Middle frontal gyrus (tissue), 1 donor: ENCODE measurements around the gene SERPINF2.
A peak's percentile ranks its signal among the peaks of the same experiment; 100 is the strongest.
"Not testable (repeated sequence)": the region's sequence is repeated elsewhere in the genome, so short reads cannot be mapped to it uniquely, and the experiment has no call there.

Source experiments
- DNase-seq: peaks from one replicate; pipeline ENCODE4 v3.0.0-alpha.2; 2015; ENCODE audit warnings: low spot score; ENCODE audit errors: extremely low spot score

The SERPINF2 gene

DNA sequence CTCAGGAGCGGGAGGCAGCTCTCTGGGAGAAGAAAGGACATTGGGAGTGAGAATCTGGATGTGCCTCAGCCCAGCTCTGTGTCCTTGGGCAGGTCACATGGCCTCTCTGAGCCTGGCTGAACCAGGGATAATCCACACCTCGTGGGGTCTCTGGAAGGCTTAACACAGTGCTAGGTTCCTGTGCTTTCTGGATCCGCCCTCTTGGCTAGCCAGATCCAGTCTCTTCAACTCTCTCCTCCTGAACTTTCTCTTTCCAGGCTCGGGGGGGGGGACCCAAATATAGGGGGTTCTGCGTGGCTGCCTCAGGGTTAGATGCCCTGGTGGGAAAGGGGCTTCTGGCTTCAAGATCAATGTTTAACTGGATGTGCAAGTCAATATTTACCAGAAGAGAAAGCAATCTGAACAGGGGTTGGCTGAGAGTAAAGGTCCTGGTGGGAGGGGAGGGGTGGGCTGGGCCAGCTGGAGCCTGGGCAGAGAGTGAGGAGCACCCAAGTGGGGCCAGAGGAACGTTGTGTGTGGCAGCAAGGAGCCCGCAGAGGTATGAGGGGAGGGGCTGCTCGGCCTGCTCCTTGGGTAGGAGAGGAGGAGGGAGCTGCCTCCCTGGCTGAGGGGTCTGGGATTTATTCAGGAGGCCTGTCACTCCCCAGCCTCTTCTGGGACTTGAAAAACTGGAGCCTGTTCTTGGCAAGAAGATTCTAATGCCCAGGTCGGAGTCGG, at the start of gene SERPINF2:
TSS of gene SERPINF2 (plus strand) at position 501 of the 717 bp plus-strand sequence. CDS start 2,125 bp downstream, outside the sequence.
- no peak for DNase-seq

DNA sequence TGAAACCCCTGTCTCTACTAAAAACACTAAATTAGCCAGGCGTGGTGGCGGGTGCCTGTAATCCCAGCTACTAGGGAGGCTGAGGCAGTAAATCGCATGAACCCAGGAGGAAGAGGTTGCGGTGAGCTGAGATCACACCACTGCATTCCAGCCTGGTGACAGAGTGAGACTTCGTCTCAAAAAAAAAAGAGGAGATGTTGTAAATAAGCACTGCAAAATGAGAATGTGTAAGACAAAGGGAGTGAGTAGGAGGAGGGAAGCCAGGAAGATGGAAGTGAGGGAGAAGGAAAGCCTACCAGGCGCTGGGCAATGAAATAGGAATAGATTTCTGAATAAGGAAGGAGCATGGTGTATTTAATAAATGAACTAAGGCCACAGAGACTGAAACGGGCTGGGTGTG, 49.3 kb upstream of the SERPINF2 start:
- DNase-seq, result no peak

DNA sequence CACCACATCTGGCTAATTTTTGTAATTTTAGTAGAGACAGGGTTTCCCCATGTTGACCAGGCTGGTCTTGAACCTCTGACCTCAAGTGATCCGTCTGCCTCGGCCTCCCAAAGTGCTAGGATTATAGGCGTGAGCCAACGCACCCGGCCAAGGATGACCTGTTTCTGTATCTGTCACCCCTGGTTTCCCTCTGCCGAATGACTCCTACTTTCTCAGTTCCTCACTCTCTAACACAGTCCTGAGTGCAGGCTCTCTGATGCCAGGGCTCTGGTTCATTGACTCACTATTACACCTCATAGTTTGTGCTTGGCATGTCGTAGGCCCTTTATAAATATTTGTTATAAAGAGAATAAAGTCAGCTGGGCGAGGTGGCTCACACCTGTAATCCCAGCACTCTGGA, 47.3 kb upstream of the SERPINF2 start:
- no peak for DNase-seq

DNA sequence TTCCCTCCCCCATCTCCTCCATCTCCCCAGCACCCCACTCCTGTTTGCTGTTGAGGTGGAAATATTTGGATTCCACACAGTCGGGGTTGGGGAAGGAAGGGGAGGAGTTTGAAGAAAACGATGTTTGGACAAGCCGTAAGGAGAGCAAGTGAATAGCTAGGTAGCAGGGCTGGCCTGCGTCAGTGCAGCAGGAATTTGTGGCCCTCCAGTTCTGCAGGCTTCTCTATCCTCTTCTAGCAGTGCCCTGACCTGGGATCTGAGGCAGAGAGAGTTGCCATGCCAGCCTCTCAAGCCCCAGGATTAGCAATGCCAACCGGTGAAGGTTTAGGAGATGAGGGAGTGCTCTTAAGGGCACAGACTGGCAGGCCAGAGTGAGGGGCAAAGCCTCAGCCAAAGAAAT, 45.0 kb upstream of the SERPINF2 start:
- DNase-seq, result no peak

DNA sequence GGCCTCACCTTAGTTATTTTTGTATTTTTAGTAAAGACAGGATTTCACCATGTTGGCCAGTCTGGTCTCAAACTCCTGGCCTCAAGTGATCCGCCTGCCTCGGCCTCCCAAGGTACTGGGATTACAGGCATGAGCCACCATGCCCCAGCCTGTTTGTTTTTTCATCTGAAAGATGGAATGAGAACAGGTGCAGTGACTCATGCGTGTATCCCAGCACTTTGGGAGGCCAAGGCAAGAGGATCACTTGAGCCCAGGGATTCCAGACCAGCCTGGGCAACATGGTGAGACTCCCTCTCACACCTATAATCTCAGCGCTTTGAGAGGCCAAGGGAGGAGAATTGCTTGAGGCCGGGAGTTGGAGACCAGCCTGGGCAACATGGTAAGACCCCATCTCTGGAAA, 42.8 kb upstream of the SERPINF2 start:
- not testable (repeated sequence) for DNase-seq

DNA sequence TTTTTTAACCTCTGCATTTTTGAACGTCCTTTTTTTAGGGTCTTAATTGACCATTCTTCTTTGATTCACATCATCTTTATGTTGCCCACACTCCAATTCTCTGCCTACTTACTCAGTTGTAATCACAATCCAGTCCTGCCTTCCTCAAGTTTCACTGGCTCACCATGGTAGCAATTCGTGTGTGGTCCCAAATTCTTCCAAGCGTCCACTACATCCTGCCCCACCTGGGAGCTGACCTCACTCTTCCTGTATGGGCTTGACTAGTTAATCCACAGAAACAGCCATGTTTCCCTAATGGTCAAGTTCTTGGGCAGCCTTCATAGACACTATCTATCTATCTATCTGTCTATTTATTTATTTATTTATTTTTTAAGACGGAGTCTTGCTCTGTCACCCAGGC, 39.6 kb upstream of the SERPINF2 start:
- no peak for DNase-seq

DNA sequence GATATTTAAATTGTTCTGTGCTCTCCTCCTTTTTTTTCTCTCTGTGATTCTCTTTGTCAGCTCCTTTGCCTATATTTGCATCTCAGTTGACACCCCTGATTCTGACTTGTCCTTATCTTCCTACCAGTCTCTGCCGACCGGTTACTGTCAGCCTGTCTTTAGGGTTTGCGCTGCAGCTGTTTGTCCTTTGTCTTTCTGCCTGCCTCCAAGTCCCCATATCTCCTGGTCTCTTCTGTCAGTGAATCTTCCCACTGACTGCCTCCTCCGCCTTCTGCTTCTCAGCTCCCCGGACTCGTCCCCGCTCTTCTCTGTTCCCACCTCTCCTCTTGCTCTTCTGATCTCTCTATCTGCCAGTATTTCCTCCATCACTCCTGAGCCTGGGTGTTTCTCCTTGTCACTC, 37.7 kb upstream of the SERPINF2 start:
- DNase-seq, result no peak

DNA sequence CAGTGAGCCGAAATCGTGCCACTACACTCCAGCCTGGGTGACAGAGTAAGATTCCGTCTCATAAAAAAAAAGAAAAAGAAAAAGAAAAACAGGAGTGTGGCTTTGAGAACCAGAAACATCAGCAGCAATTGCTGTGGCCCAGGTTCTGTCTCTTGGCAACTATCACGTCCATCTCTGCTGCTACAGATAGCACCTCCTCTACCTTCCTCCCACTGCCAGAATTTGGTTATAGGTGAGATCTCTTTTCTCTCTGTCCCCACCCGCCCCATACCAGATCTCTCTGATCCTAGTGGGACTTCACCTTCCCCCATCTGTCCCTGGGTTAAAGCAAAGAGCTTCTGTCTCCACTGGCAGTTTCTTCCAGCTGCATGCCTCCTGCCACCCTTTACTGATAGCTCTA, 35.6 kb upstream of the SERPINF2 start:
- DNase-seq, result no peak

DNA sequence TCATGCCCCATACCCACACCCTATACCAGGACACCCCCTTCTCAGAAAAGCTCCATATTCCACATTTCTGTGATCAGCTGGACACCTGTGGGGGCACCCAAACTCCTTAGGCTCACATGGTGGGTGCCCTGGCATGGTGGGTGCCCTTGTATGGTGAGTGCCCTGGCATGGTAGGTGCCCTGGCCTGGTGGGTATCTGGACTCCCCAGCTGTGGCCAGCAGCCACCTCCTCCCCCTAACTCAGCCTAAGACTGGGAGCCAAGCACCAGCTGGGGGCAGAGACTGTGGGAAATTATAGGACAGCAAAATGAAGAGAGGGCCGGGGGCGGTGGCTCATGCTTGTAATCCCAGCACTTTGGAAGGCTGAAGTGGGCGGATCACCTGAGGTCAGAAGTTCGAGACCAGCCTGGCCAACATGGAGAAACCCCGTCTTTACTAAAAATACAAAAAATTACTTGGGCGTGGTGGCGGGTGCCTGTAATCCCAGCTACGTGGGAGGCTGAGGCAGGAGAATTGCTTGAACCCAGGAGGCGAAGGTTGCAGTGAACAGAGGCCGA, 33.8 kb upstream of the SERPINF2 start:
- DNase-seq, result not testable (repeated sequence)

DNA sequence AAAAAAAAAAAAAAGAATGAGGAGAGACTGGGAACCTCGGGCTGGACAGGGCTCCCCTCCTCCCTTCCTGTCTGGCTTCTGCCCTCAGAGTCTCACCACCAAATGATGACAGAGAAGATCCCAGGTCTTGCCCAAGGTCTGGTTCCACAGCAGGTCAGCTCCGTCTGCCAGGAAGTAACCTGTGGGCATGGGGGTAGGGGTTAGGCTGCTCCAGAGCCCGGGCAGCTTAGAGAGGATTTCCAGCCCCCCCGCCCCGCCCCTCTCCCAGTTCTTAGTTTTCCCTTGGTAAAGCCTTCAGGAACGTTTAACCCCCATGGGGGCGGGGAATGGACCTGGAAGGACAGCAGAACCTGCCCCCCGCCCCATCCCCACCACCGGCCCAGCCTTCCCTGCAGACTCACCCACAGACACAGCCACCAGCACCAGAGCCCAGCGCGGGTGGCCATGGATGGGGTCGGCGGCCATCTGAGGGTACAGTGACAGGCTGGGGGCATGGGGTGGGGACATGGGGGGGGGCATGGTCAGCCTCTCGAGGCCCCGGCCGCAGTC, 33.2 kb upstream of the SERPINF2 start:
- no peak for DNase-seq

DNA sequence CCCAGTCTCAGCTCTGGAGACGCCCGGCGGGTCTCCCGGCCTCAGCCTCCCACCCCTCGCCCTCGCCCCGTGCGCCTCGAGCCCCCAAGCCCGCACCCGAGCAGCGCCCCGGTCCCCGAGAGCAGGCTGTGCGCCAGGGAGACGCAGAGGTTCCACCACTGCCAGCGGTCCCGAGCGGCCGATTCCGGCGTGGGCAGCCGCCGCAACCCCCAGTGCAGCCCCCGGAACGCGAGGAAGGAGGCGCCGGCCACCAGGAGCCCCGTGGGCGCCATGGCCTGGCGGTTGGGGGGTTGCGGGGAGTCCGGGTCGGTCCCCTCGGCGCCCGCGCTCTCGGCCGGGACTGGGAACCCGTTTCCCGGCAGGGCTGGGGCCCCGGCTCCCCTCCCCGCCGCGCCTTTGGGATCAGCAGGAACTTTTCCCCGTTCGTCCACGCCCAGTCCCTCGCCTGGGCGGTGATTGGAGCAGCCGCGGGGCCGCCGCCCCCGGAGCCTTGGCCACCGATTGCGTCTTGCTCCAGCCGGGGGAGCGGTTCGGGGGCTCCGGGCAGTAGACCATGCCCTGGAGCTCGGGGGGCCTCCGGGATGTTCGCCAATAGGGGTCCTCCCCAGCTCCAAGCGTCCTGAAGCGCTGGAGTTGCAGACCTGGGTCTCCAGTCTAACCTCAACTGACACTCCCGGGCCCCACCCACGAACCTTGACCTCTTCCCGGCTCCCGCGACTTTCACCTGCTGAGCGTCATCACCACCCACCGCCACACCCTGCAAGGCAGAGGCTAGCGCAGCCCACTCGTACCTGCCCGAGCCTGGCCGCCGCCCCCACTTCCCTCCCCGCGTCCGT, 32.5 kb upstream of the SERPINF2 start, which contains the start of gene TLCD2:
TSS of gene TLCD2 (minus strand) at position 407 of the 836 bp plus-strand sequence. CDS start at position 272, 135 bp downstream.
- no peak for DNase-seq

DNA sequence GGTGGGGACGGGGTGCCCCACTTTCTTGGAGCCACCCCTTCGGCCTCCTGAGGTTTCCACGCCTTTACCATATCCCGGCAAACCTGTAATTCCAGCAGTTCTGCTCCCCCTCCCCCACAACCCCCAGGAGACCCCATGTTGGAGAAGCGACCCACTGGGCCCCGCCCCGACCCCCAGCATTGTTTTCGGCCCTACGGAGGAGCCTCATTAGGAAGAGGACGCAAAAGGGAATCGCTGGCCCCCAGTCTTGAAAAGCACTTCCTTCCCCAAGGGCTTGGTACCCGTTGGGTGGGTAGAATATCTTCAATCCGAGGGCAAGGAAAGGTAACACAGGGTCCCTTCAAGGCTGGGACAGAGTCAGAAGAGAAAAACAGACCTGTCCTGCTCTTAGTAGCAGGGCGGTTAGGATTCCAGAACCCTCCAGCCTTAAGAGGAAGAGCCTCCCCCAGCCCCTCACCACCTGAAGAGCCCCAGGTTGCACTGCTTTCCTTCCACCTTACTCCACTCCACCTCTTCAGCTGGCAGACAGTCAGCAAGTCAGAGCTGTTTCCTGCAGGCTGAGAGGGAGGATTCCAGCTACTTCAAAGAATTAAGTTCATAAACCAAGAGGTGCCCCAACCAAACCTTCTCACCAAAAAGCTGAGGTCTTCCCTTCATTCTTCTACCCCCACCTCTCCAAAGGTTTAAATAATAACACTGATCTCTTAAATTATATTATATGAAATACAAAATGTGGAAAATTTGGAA, 31.7 kb upstream of the SERPINF2 start:
- DNase-seq, result no peak

DNA sequence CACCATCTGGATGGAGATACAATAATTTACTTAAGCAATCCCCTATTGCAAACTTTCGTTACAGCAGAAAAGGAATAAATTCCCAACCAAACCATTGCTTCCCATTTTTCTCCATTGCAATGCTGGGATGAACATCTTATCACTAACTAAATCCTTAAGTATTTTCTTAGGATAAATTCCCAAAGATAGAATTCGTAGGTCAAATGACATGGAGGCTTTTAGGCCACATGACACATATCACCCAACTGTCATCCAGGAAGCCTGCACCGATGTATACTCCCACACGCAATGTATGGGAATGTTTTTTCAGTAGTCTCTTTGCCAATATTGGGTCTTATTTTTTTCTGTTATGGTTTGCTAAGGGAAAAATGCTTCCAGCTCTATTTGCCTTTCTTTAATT, 30.9 kb upstream of the SERPINF2 start:
- DNase-seq, result no peak

DNA sequence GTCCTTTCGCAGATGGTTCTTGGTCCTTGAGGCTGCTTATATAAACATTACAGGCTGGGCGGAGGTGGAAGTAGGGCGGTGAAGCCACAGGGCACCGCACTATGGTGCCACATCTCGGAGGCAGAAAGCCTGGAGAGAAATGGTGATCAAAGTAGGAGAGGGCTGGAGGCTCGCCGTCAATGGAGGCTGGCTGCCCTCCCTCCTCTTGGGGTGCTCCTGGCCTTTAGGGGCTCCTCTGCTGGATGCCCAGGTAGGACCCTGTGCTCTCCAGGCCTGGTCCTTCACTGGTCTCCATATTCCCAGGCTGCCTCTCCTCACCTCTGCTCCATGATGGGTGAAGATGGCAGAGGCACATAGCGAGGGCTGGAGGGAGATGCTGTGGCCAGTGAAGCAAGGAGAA, 30.4 kb upstream of the SERPINF2 start:
- no peak for DNase-seq

DNA sequence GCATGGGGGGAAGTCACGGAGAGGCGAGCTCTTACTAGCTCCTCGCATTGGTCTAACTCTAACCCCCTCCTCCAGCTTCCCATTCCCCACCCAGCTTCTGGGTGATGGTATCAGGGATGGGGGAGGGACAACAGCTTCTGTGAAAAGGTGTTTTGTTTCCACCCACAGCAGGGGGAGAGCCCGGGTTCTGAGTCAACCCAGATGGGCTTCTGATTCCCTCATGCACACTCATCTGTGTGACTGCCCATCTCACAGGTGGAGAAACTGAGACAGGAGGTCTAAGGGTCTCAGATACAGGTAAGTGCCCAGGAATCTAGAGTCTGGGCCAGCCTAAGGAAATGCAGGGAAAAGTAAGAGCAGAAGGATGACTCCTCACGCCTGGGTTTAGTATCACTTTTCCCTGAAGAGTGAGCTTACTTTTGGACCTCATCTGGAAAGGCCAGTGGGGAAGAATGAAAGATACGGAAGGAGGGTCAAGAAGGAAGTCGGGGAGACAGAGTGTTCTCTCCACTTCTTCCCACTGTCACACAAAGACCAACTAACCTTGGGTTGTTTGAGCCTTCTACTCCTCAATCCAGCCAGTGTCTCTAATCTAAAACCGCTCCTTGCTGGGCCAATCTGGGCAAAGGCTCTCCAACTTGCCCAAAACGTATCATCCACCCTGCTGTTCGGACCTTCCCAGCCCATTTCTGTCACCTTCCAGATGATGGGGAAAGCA, 29.4 kb upstream of the SERPINF2 start:
- DNase-seq, result no peak

DNA sequence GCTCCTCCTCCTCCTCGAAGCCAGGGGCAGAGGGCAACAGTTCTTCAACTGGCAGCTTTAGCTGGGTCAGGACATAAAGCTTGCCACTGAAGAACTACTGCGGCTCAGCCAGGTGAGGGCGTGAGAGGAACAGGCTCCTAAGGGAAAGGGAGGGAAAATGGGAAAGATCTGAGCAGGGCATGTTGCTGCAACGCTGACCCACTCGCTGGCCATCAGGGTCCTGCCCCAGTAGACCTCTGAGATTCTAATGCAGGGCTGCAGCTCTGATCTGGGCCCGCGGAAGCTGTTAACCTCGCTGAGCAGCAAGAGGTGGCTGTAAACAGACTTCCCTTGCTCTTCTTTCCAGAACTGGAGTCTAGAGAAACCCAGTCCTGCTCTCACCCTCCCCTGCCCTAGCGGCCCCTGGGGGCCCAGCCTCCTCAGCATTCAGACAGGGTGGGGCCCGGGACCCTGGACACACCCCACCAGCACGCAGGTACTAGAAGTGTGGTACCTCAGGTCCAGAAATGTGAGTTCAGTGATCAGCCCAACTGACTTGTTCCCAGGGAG, 28.7 kb upstream of the SERPINF2 start:
- no peak for DNase-seq

DNA sequence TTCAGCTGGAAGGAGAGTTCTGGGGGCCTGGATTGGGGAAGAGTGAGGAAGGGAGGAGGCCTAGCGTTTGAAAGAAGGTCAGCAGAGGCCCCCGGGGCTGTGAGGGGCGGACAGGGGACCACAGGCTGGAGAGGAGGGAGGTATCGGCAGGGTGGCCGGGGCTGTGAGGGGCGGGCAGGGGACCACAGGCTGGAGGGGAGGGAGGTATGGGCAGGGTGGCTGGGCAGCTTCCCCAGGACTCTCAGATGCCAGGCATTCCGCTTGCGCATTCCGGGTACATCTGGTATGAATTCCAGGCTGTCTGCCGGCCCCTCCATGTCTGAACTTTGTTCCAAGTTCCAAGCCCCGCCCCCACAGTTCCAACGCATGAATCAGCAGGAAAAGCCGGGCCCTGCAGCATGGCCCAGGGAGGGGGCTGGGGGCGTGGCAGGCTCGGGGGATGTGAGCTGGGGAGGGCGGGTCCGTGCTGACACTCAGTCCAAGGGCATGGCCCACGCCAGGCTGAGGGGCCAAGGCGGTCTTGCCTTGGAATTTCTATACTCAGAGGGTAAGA, 28.2 kb upstream of the SERPINF2 start:
- peak; percentile 51 for DNase-seq

DNA sequence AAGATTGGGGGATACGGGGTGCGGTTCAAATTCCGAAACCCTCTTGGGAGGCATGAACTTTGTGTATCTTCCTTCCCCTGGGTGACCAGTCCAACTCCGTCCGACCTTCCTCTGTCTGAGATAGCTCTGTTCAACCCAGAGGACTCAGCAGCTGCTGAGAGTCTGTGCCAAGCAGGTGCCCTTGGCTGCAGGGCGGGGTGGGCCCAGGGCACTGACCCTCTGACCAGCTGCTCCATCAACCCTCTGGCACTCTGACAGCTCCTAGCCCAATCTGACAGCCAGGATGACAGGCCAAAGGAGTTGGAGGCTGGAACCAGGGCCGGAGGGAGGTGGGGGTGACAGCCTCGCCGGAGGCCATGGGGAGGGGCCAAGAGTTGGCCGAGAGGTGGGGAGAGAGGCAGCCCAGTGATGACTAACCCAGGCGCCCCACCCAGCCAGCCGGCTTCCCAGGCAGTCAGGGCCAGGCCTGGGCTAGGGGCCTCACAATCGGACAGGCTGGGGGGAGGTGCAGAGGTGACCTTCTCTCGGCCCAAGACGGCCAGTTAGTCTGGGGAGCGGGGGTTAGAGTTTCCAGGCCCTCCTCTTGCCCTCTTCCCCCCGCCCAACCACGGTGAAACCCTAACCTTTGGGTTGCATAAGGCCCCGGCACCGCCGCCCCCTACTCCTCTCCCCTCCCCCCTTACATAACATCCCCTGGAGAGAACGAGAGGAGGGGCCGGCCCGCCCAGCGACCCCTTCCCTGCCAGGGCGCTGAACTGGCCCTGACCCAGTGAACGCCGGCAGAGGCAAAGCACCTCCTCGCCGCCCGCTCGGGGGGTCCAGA, 27.5 kb upstream of the SERPINF2 start:
- DNase-seq, result no peak

DNA sequence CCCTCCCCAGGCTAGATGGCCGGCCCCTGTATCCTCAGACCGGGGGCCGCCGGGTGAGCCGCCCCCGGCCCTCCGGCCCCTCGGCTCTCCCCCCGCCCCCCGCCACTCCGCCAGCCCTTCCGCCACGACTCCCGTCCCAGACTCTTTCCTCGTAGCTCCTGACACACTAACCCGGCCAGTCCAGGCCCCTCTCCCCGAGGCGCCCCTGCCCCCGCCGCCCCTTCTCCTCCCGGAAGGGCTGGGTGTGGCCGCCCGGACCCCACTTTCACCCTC, 26.9 kb upstream of the SERPINF2 start:
- no peak for DNase-seq
